Activated CD4-positive, alpha-beta T cell treated with anti-CD3 and anti-CD28 coated beads, Interleukin-10, Interleukin-2, amounts not matched to agents 100 ng/mL and 50 ng/mL, durations not matched to agents 16 hours and 8 hours (primary cell): ENCODE data around the gene RLN3.
A peak's percentile ranks its signal among the peaks of the same experiment; 100 is the strongest.

ENCODE experiments used
- DNase-seq: peaks from one replicate; pipeline ENCODE4 v3.0.0-alpha.2; 2020

RLN3 gene

GRCh38 chr19:14056069-14056666 lies 28.2 kb downstream of the RLN3 start:
- DNase-seq = no peak

GRCh38 chr19:14056741-14057356 lies 28.9 kb downstream of the RLN3 start:
- no peak for DNase-seq

DNA sequence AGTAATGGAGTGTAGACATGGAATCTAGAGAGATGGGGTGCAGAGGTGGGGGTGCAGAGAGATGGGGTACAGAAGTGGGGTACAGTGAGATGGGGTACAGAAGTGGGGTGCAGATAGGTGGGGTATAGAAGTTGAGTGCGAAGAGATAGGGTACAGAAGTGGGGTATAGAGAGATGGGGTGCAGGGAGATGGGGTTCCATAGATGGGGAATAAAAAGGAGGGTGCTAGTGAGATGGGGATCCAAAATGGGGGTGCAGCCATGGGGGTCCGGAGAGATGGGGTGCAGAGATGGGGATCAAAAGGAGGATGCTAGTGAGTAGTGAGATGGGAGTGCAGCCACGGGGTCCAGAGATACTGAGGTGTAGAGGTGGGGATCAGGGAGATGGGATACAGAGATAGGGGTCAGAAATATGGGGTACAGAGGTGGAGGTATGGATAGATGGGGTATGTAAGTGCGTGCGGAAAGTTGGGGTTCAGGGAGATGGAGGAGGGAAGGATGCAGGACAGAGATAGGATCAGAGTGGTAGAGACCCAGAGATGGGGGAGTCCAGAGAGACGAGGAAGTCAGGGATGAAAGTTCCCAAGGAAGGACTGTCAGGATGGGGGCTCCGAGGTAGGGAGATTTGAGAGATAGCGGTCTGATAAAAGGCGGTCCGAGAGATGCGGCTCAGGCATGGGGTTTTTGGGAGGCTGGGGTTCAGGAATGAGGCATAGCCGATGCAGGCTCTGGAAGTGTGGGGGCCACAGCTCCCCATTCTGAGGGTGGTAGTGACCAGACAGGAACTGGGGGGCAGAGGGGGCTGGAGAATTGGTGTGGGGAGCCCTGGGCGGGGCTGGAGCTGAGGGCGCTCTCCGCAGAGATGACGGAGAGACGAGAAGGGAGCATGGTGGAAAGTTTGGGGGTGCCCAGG lies 30.5 kb downstream of the RLN3 start:
- DNase-seq = no peak

DNA sequence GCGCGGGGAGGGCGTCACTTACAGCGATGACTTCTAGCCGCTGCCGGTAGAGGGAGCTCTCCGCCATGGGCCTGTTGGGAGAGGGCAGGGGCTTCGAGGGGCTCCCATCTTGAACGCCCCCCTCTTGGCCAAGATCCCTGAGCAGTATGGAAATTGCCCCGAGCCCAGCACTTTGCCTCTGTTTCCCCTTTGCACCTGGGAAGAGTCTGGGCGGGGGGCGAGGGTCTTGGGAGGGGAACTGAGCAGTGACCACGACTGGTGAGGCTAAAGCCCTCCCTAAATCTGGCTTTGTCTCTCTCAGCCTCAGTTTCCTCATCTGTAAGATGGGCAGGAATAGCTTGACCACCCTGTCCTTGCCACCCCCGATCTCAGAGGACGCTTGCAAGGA lies 31.1 kb downstream of the RLN3 start:
- DNase-seq = peak; percentile 52

GRCh38 chr19:14059652-14060155 lies 31.8 kb downstream of the RLN3 start:
- no peak for DNase-seq

DNA sequence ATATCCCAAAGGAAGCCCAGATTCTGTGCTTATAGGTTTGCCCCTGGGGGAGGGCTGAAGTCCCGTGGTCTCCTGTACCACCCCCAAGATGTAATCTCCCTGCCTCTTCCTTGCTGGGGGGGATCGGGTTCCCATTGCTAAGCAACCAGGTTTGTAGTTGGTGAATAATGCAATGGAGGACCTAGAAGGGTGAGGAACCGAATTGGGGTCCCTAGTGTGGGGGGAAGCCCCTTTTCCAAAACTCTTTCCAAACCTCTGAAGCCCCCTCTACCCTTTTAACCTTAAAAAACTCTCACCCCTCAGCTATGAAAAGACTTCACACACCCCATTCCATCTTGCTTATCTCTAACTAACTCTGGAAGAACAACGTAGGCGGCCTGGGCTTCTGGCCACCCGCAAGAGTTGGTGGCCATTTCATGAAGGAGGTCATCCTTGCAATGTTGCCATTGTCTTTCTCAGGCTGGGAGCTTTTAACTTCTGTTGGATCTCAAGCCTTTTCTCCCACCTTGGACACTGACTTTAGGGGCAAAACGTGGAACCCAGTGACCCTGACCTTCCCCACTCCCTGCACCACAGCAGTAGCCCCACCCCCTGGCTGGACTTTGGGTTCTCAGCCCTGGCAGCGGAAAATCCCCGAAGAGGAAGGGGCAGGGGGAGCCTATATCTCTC lies 33.3 kb downstream of the RLN3 start:
- DNase-seq = no peak

- DNase-seq = no peak
Observed at GRCh38 chr19:14061751-14062557, 34.0 kb downstream of the RLN3 start, which contains the start of gene PALM3. Gene PALM3, minus strand, starts transcription at chr19:14062076. Its CDS starts 96 bp downstream, at chr19:14061980.

GRCh38 chr19:14062558-14062855 lies 34.6 kb downstream of the RLN3 start:
- DNase-seq = no peak

DNA sequence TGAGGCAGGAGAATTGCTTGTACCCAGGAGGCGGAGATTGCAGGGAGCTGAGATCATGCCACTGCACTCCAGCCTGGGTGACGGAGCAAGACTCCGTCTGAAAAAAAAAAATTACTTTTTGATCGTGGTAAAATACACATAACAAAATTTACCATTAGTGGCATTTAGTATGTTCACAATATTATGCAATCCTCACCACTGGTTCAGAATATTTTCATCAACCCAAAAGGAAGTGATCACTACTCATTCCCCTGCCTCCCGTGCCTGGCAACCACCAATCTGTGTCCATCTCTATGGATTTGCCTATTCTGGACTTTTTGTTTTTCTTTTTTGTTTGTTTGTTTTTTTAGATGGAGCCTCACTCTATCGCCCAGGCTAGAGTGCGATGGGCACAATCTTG lies 35.2 kb downstream of the RLN3 start:
- DNase-seq = no peak

- no peak for DNase-seq
Observed at GRCh38 chr19:14066134-14066533, 38.2 kb downstream of the RLN3 start.

- DNase-seq = no peak
Observed at GRCh38 chr19:14070268-14071050, 42.5 kb downstream of the RLN3 start.

DNA sequence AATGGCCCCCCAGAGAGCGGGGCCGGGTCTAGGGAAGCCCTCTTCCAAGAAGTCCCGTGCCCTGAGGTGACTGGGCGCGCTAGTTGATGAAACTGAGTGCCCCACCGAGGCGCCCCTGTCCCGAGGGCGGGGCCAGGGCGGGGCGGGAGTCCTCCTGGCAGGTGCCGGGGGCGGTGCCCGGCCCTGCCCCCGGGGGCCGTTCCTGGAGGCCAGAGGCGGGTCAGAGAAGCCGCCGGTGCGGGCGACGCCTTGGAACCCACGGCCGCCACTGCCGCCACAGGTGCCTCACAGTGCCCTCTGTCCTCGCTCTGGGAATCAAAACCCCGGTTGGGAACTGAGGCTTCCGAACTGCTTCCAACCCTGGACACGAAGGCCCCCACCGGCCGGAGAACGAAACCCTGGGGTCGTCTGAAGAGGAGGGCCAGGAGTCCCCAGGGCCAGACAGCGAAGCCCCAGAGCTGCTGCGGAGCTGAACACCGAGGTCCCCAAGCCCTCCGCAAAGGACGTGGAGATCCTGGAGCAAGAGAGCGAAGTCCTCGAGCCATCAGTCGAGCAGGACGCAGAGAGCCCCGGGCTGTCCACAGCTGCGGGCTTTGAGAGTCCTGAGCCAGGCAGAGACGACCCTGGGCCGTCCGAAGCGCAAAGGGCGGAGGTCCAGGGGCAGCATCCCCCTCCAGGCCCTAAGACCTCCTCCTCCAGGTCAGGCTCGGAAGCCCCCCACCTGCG lies 44.8 kb downstream of the RLN3 start, which contains the start of gene MISP3:
MISP3 (plus strand) TSS at position 252 of the 726 bp plus-strand sequence. CDS start 524 bp downstream, outside the sequence.
- DNase-seq = peak; percentile 53

GRCh38 chr19:14073261-14073924 lies 45.4 kb downstream of the RLN3 start:
- peak; percentile 87 for DNase-seq

DNA sequence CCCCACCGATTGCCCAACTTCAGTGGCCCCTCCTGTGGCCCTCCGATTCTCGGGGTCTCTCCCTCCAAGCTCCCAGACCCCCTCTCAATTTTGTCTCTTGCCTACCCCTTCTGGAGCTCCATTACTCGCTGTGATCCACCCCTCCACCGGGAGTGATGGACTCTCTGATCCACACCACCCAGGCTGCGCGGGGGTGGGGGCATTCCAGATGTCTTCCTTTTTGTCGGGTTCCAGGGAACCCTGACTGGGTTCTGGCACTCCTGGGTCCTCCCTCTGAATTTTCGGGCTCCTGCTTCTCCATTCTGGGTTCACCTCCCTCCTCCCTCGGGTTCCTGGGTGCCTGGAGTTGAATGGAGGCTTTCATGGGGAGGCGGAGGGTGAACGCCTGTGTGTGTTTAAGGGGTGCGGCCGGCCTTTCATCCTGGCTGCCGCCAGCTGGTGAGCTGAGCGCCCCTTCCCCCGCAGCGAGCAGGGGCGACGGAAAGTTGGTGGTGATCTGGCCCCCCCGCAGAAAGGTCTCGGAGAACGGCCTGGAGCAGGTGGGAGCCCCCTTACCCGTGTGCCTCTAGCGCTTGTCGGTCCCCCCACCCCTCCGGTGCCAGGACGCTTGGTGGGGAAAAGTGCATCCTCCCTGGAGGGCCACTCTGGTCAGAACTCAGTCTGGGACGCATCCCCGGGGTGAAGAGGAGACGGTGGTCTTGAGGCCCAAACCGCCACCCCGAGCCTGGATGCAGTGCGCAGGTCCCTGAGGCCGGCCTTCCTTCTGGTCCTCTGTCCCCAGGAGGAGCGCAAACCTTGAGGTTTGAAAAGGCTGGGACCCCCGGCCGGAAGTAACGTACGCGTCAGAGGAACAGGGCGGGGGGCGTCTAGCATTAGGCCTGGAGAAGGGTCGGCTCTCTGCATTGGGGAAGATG lies 46.2 kb downstream of the RLN3 start:
- peak; percentile 35 for DNase-seq

DNA sequence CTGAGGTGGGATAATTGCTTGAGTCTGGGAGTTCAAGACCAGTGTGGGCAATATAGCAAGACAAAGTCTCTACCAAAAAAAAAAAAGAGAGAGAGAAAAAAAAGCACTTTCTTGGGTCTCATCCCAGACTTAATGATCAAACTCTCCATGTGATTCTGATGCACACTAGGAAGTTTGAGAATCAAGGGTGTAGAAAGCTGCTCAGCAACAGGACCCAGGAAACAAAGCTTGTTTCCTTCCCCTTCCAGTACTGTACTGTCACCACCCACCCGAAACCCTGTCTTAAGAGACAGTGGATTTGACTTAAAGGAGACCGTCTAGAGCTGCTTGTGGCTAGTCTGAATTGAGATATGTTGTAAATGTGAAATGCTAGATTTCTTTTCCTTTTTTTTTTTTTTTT lies 50.5 kb downstream of the RLN3 start:
- no peak for DNase-seq
